Suprapubic skin (tissue), 4 donors: ENCODE measurements around the gene ROR2. TPM values are rescaled to one million over a fixed set of nuclear protein-coding genes. Genes with fewer than 3 reads are reported as not detected.

ENCODE experiments used
- DNase-seq, 2 donors: peaks; one replicate each; pipeline ENCODE4 v3.0.0-alpha.2; 2019; ENCODE audit warnings: low spot score in 2 of 2
- H3K27ac ChIP-seq: fragments of 200-600 bp; sonication (generic); one replicate; pipeline ENCODE4 v1.5.1; 2019
- H3K27me3 ChIP-seq: fragments of 200-600 bp; sonication (generic); one replicate; pipeline ENCODE4 v1.5.1; 2019
- H3K36me3 ChIP-seq: fragments of 200-600 bp; sonication (generic); one replicate; pipeline ENCODE4 v1.5.1; 2019
- H3K4me1 ChIP-seq: fragments of 200-600 bp; sonication (generic); one replicate; pipeline ENCODE4 v1.5.1; 2019
- H3K4me3 ChIP-seq: fragments of 200-600 bp; sonication (generic); one replicate; pipeline ENCODE4 v1.5.1; 2019; ENCODE audit warnings: mild to moderate bottlenecking
- H3K9me3 ChIP-seq: fragments of 200-600 bp; sonication (generic); one replicate; pipeline ENCODE4 v1.5.1; 2019
- EP300 ChIP-seq: sonication (generic); formaldehyde crosslinking; IDR thresholded peaks from one replicate; pipeline ENCODE4 v1.6.1; 2017; ENCODE audit warnings: antibody characterized with exemption
- POLR2A ChIP-seq, 2 donors: fragments of 450-650 bp; IDR thresholded peaks; one replicate each; pipeline ENCODE4 v1.6.1; 2017; ENCODE audit warnings: antibody characterized with exemption in 2 of 2, mild to moderate bottlenecking in 2 of 2, moderate library complexity in 2 of 2
- POLR2AphosphoS5 ChIP-seq, 3 donors: sonication (generic); formaldehyde crosslinking; IDR thresholded peaks; one replicate each; pipeline ENCODE4 v1.6.1; 2017; ENCODE audit warnings: antibody characterized with exemption in 3 of 3
- WGBS: methylation state at CpG from one replicate; pipeline ENCODE4 v1.1.5; 2018; 5-methylcytosine and 5-hydroxymethylcytosine counted together
- total RNA-seq, 4 donors: library from RNA; depleted of rRNA; stranded (reverse); fragments of >200 nt; gene quantifications; one replicate each; pipeline ENCODE4 v1.1.0, GENCODE V29; 2016
- TF ChIP-seq, protein P1 (sequence below), 2 donors: fragments of 200-600 bp in 1 of 2; fragments of 450-650 bp in 1 of 2; sonication (generic) in 1 of 2; IDR thresholded peaks; one replicate each; pipeline ENCODE4 v1.5.1; 2016 to 2019; ENCODE audit warnings: antibody characterized with exemption in 2 of 2, mild to moderate bottlenecking in 1 of 2, moderate library complexity in 1 of 2

ROR2 gene
- total RNA-seq, 4 donors from 2014 or later = 3.3 to 7.3 (median 5.0) TPM

DNA sequence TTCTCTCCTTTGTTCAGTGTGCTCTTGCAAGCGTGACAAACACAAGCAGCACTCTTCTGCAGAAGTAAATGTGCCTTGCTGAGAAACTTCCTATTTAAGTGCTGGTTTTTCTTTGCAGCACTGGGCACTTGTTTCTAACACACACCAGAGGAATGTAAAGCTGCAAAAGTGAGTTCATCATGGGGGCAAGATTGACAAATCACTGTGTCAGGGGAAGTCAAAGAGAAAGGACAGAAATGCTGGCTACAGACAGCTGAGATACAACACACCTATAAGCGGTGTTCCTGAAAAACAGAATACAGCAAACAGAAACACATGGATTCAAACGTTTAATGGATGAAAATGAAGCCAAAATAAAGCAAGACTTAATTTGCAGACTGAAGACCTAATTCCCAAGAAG lies 19.6 kb downstream of the ROR2 start:
- H3K4me3 ChIP-seq = no peak overlapping the region
- no peaks in the 10 kb centered on the region for H3K36me3 ChIP-seq
- H3K9me3 ChIP-seq = peaks cover 28% of the 10 kb centered on the region
- 89% methylated on average over 3 of the region's 3 CpGs for WGBS
- H3K4me1 ChIP-seq = no peaks in the 10 kb centered on the region
- no peak overlapping the region for H3K27ac ChIP-seq
- TF ChIP-seq, protein P1, sequence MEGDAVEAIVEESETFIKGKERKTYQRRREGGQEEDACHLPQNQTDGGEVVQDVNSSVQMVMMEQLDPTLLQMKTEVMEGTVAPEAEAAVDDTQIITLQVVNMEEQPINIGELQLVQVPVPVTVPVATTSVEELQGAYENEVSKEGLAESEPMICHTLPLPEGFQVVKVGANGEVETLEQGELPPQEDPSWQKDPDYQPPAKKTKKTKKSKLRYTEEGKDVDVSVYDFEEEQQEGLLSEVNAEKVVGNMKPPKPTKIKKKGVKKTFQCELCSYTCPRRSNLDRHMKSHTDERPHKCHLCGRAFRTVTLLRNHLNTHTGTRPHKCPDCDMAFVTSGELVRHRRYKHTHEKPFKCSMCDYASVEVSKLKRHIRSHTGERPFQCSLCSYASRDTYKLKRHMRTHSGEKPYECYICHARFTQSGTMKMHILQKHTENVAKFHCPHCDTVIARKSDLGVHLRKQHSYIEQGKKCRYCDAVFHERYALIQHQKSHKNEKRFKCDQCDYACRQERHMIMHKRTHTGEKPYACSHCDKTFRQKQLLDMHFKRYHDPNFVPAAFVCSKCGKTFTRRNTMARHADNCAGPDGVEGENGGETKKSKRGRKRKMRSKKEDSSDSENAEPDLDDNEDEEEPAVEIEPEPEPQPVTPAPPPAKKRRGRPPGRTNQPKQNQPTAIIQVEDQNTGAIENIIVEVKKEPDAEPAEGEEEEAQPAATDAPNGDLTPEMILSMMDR (IDR thresholded peaks at IDR 0.05) = no peak
- no peak for DNase-seq
- H3K27me3 ChIP-seq = no peaks in the 10 kb centered on the region

DNA sequence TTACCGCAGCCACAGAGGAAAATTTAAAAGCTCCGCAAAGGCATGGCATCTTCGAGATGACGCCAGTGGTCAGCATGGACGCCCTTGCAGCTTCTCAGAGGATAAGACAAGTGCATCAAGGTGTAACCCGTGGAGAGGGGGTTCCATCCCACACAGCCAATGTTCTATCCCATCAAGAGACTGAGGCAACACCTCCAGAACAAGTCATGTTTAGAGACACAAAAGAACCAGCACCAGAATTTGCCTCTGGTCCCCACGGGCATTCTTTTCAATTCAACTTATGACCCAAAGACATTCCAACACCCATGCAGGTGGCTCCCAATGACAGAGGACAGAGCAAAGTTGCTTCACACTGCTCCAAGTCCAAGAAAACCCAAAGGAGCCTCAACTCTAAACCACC lies 20.7 kb downstream of the ROR2 start:
- DNase-seq = no peak
- Histone ChIP-seq H3K36me3 (no peaks in the 10 kb centered on the region), H3K9me3 (peaks cover 28% of the 10 kb centered on the region), H3K4me3 (no peak overlapping the region), H3K27me3 (no peaks in the 10 kb centered on the region), H3K4me1 (no peaks in the 10 kb centered on the region), H3K27ac (no peak overlapping the region)
- TF ChIP-seq POLR2AphosphoS5 (IDR thresholded peaks at IDR 0.05) (no peak), EP300 (no peak), POLR2A (IDR thresholded peaks at IDR 0.05) (no peak)
- TF ChIP-seq, protein P1 (IDR thresholded peaks at IDR 0.05) = no peak
- 95% methylated on average over 7 of the region's 7 CpGs for WGBS

DNA sequence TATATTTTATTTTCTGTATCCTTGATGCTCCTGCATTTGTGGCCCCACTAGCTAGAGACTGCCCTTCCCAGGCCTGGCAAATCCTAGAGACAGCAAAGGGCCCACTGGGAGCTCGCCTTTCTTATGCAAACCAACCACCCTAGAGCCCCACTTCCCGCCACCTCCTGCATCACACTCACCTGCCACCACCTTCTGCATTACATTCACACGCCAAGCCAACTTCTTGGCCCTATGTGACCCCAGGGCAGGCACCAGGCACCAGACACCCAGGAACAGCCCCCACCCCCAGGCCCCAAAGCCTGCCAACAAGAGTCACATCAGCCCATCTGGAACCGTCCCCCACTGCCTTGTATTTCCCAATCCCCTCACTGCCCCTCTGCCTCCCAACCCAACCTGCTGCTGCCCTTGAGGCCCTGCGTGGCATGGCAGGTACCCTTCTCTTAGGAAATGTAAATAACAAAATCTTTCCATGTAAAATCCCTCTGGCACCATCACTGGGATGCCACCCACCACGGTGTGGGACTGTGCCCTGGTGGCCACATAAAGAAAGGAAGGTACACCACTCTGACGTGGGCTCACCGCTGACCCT lies 22.0 kb downstream of the ROR2 start:
- Histone ChIP-seq H3K27me3 (no peaks in the 10 kb centered on the region), H3K9me3 (peaks cover 28% of the 10 kb centered on the region), H3K36me3 (no peaks in the 10 kb centered on the region), H3K4me3 (no peak overlapping the region), H3K4me1 (no peaks in the 10 kb centered on the region), H3K27ac (no peak overlapping the region)
- no peak for TF ChIP-seq POLR2AphosphoS5 (IDR thresholded peaks at IDR 0.05)
- no peak for TF ChIP-seq EP300
- TF ChIP-seq, protein P1 (IDR thresholded peaks at IDR 0.05) = no peak
- TF ChIP-seq POLR2A (IDR thresholded peaks at IDR 0.05) = no peak
- 89% methylated on average over 8 of the region's 8 CpGs for WGBS
- no peak for DNase-seq

DNA sequence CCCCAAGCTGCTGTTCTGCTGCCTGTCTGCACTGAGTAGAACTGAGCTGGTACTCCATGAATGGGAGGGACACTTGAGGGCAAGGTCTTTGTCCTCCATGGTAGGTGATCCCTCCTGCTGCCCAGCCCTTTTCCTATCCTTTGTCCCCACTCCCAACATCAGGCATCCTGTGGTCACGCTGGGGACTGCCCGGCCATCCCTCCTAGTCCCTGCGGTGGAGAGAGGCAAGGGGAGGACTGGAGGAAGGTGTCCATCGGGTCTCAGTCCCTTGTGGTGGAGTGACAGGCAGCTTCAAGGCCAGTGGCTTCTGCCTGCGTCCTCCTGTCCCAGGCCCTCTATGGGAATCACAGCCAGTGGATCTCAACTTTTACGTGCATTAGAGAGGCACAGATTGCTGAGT lies 25.9 kb downstream of the ROR2 start:
- Histone ChIP-seq H3K4me3 (no peak overlapping the region), H3K36me3 (no peaks in the 10 kb centered on the region), H3K27me3 (no peaks in the 10 kb centered on the region), H3K27ac (no peak overlapping the region), H3K4me1 (no peaks in the 10 kb centered on the region), H3K9me3 (peaks cover 1% of the 10 kb centered on the region)
- 98% methylated on average over 6 of the region's 6 CpGs for WGBS
- DNase-seq = no peak
- TF ChIP-seq, protein P1 (IDR thresholded peaks at IDR 0.05) = no peak
- TF ChIP-seq POLR2A (IDR thresholded peaks at IDR 0.05) = no peak
- TF ChIP-seq EP300 = no peak
- no peak for TF ChIP-seq POLR2AphosphoS5 (IDR thresholded peaks at IDR 0.05)

DNA sequence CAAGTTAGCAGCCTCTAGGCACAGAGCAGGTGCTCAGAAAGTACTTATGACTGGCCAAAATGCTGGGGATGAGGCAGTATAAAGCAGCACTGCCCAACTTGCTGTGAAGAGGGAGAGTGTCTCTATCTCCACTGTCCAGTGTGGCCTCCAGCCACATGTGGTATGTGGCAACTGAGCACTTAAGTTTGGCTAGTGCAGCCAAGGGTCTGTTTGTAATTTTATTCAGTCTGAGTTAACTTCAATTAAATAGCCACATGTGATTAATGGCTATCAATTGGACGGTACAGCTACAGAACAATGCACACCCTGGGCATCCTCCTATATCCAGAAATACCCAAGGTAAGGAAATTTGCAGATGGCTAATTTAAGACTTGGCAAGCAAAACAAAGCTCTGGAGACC lies 26.9 kb downstream of the ROR2 start:
- no peaks in the 10 kb centered on the region for H3K27me3 ChIP-seq
- H3K4me3 ChIP-seq = no peak overlapping the region
- TF ChIP-seq POLR2AphosphoS5 (IDR thresholded peaks at IDR 0.05) = no peak
- TF ChIP-seq, protein P1 (IDR thresholded peaks at IDR 0.05) = no peak
- no peak for TF ChIP-seq EP300
- no peak for TF ChIP-seq POLR2A (IDR thresholded peaks at IDR 0.05)
- H3K9me3 ChIP-seq = no peaks in the 10 kb centered on the region
- 50% methylated on average over 1 of the region's 1 CpG for WGBS
- H3K27ac ChIP-seq = no peak overlapping the region
- H3K36me3 ChIP-seq = no peaks in the 10 kb centered on the region
- no peaks in the 10 kb centered on the region for H3K4me1 ChIP-seq
- DNase-seq = no peak
